Fibroblast of lung (primary cell): ENCODE results near the gene ME1. TPM values are rescaled to one million over a fixed set of nuclear protein-coding genes. Genes with fewer than 3 reads are reported as not detected.
"Not testable (repeated sequence)": the region's sequence is repeated elsewhere in the genome, so short reads cannot be mapped to it uniquely, and the experiment has no call there.

ENCODE experiments used
- DNase-seq, 2 donors: peaks; one replicate each; pipeline versions ENCODE4 v3.0.0 to v3.0.0-alpha.2; 2010; ENCODE audit warnings: low read depth in 2 of 2
- H2AFZ ChIP-seq: 2 replicates; pipeline ENCODE4 v1.5.1; 2012; ENCODE audit warnings: low read length, control low read depth, inconsistent platforms
- H3K27ac ChIP-seq: 2 replicates; pipeline ENCODE4 v1.5.1; 2011; ENCODE audit warnings: low read length, control low read depth; ENCODE audit not compliant: insufficient read depth
- H3K27me3 ChIP-seq: 2 replicates; pipeline ENCODE4 v1.5.1; 2011; ENCODE audit warnings: mild to moderate bottlenecking, low read length; ENCODE audit not compliant: control insufficient read depth, insufficient read depth
- H3K36me3 ChIP-seq: 2 replicates; pipeline ENCODE4 v1.5.1; 2011; ENCODE audit warnings: low read length; ENCODE audit not compliant: control insufficient read depth, insufficient read depth
- H3K4me1 ChIP-seq: 2 replicates; pipeline ENCODE4 v1.5.1; 2011; ENCODE audit warnings: low read length; ENCODE audit not compliant: control insufficient read depth, insufficient read depth; ENCODE audit errors: extremely low read depth
- H3K4me2 ChIP-seq: 2 replicates; pipeline ENCODE4 v1.5.1; 2011; ENCODE audit warnings: low read length, control low read depth; ENCODE audit not compliant: insufficient read depth; ENCODE audit errors: extremely low read depth
- H3K4me3 ChIP-seq, 4 experiments: fragments of 200-600 bp in 1 of 4; sonication (generic) in 1 of 4; replicated peaks in 1 of 4; 2 replicates each; pipeline ENCODE4 v1.5.1; 2011 to 2016; ENCODE audit warnings: low read length in 4 of 4, low read depth in 3 of 4, mild to moderate bottlenecking in 3 of 4, control low read depth in 2 of 4, inconsistent platforms in 1 of 4, mixed read lengths in 1 of 4; ENCODE audit not compliant: insufficient read depth in 1 of 4; ENCODE audit errors: control extremely low read depth in 1 of 4
- H3K79me2 ChIP-seq: 2 replicates; pipeline ENCODE4 v1.5.1; 2012; ENCODE audit warnings: mild to moderate bottlenecking, low read length, inconsistent platforms; ENCODE audit not compliant: control insufficient read depth, insufficient read depth
- H3K9ac ChIP-seq: 2 replicates; pipeline ENCODE4 v1.5.1; 2011; ENCODE audit warnings: mild to moderate bottlenecking, low read length, control low read depth; ENCODE audit not compliant: insufficient read depth
- H3K9me3 ChIP-seq: 2 replicates; pipeline ENCODE4 v1.5.1; 2012; ENCODE audit warnings: low read depth, low read length; ENCODE audit not compliant: control insufficient read depth, insufficient read depth
- H4K20me1 ChIP-seq: 2 replicates; pipeline ENCODE4 v1.5.1; 2011; ENCODE audit warnings: low read length; ENCODE audit not compliant: control insufficient read depth, insufficient read depth; ENCODE audit errors: extremely low read depth
- EZH2 ChIP-seq: IDR thresholded peaks from 2 replicates; pipeline ENCODE4 v1.5.1; 2012; ENCODE audit warnings: low read length, control low read depth, mild to moderate bottlenecking; ENCODE audit errors: missing control alignments
- polyA plus RNA-seq, 2 donors: library from polyadenylated mRNA; depleted of rRNA in 1 of 2; stranded (reverse) in 1 of 2; unstranded in 1 of 2; fragments of >200 nt; gene quantifications; 2 replicates each; pipeline ENCODE4 v1.2.1, GENCODE V29; 2011 to 2012; ENCODE audit warnings: missing spikeins in 1 of 2
- total RNA-seq: library from RNA; depleted of rRNA; stranded (reverse); fragments of >200 nt; gene quantifications from 2 replicates; pipeline ENCODE4 v1.2.1, GENCODE V29; 2014
- TF ChIP-seq, protein P1 (sequence below), 2 donors: IDR thresholded peaks in 1 of 2; conservative IDR thresholded peaks in 1 of 2; 1 replicate in 1 of 2; 2 replicates in 1 of 2; pipeline ENCODE4 v1.5.1; 2011 to 2012; ENCODE audit warnings: low read length in 2 of 2, control low read depth in 1 of 2, inconsistent platforms in 1 of 2, low read depth in 1 of 2, mild to moderate bottlenecking in 1 of 2

The ME1 gene
- total and polyA plus RNA-seq, 2 donors (not counting 1 experiment from before 2014, with no cell fraction given) = 35.8 to 44.3 TPM

DNA sequence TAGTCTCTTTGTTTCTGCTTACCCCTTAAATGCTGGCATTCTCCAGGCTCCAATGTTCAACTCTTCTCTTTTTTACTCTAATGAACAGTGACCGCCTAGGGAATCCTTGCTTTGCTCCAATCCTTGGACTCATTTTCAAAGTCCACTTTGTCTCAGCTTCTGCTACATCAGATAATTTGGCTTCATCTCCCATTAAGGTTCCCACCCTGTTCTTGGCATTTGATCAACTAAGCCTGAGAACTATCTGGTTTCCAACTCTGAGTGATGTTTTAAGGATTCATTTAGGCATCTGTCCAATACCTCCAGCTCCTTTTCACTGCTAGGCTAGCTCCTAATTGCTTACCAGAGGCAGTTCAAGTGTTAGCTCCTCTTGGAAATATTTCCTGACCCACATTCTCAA lies 64.9 kb downstream of the ME1 start:
- H3K4me3 ChIP-seq = no peak overlapping the region
- H2AFZ ChIP-seq = no peak overlapping the region
- peak; percentile 79 to 90 for DNase-seq
- H3K9me3 ChIP-seq = no peaks in the 10 kb centered on the region
- no peak overlapping the region for H3K27ac ChIP-seq
- no peak for TF ChIP-seq EZH2
- TF ChIP-seq, protein P1, sequence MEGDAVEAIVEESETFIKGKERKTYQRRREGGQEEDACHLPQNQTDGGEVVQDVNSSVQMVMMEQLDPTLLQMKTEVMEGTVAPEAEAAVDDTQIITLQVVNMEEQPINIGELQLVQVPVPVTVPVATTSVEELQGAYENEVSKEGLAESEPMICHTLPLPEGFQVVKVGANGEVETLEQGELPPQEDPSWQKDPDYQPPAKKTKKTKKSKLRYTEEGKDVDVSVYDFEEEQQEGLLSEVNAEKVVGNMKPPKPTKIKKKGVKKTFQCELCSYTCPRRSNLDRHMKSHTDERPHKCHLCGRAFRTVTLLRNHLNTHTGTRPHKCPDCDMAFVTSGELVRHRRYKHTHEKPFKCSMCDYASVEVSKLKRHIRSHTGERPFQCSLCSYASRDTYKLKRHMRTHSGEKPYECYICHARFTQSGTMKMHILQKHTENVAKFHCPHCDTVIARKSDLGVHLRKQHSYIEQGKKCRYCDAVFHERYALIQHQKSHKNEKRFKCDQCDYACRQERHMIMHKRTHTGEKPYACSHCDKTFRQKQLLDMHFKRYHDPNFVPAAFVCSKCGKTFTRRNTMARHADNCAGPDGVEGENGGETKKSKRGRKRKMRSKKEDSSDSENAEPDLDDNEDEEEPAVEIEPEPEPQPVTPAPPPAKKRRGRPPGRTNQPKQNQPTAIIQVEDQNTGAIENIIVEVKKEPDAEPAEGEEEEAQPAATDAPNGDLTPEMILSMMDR (conservative IDR thresholded peaks at IDR 0.05 in 1 of 2, IDR thresholded peaks at IDR 0.05 in 1 of 2; ENCODE audit: low read depth in 1 of 2, low read length in 2 of 2) = no peak
- no peaks in the 10 kb centered on the region for H3K4me1 ChIP-seq
- H3K9ac ChIP-seq = no peak overlapping the region
- no peaks in the 10 kb centered on the region for H3K27me3 ChIP-seq
- no peaks in the 10 kb centered on the region for H3K36me3 ChIP-seq
- H3K79me2 ChIP-seq = no peaks in the 10 kb centered on the region
- no peaks in the 10 kb centered on the region for H4K20me1 ChIP-seq
- no peak overlapping the region for H3K4me2 ChIP-seq

DNA sequence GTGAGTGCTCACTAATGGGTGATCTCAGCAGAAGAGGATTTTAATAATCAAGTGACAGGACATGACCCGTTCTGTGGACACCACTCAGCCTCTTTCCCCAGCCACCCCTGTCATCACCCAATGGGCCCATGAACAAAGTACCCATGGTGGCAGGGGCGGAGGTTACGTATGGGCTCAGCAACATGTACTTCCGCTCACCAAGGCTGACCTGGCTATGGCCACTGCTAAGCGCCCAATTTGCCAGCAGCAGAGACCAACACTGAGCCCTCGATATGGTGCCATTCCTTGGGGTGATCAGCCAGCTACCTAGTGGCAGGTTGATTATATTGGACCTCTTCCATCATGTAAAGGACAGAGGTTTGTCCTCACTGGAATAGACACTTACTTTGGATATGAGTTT lies 68.5 kb downstream of the ME1 start:
- not testable (repeated sequence) for H4K20me1 ChIP-seq, H2AFZ ChIP-seq, DNase-seq, H3K79me2 ChIP-seq, H3K27ac ChIP-seq, H3K27me3 ChIP-seq, H3K4me1 ChIP-seq, H3K4me3 ChIP-seq, H3K4me2 ChIP-seq, H3K9me3 ChIP-seq, H3K9ac ChIP-seq, H3K36me3 ChIP-seq

DNA sequence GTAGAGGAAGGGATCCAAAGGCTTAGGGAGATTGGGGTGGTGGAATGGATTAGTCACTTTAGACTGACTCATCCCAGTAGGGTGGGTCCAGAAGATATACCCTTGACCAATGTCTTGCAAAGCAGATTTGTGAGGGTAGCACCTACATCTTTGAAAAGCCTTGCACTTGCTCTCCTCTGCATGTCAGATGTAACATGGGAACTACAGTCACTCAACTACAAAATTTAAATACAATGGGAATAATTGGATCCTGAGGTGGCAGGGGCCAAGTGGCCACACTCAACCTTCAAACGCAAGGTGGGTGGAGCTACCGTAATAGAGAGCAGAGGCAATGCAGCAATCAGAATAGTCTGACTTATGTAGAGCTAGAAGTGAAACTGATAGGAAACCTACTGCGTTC lies 71.2 kb downstream of the ME1 start:
- no peak overlapping the region for H3K4me3 ChIP-seq

More for the DNA sequence above, 71.2 kb downstream of the ME1 start:
- H3K9ac ChIP-seq = no peak overlapping the region
- no peaks in the 10 kb centered on the region for H3K9me3 ChIP-seq
- H3K79me2 ChIP-seq = no peaks in the 10 kb centered on the region
- H2AFZ ChIP-seq = no peak overlapping the region
- TF ChIP-seq, protein P1 (conservative IDR thresholded peaks at IDR 0.05 in 1 of 2, IDR thresholded peaks at IDR 0.05 in 1 of 2; ENCODE audit: low read depth in 1 of 2, low read length in 2 of 2) = no peak
- H3K36me3 ChIP-seq = no peaks in the 10 kb centered on the region
- no peak for DNase-seq
- no peaks in the 10 kb centered on the region for H3K27me3 ChIP-seq
- no peaks in the 10 kb centered on the region for H4K20me1 ChIP-seq
- H3K4me2 ChIP-seq = no peak overlapping the region
- no peak overlapping the region for H3K27ac ChIP-seq
- H3K4me1 ChIP-seq = no peaks in the 10 kb centered on the region
